Inflammatory macrophage treated with lipopolysaccharide for 4 hours (primary cell): ENCODE measurements around the gene GABRG2.
A peak's percentile ranks its signal among the peaks of the same experiment; 100 is the strongest.
"Not testable (repeated sequence)": the region's sequence is repeated elsewhere in the genome, so short reads cannot be mapped to it uniquely, and the experiment has no call there.

Experiments
- DNase-seq: peaks from one replicate; pipeline ENCODE4 v3.0.0-alpha.2; 2020

Gene GABRG2

GRCh38 chr5:162067655-162068411, at the start of gene GABRG2:
TSS of gene GABRG2 (plus strand) at chr5:162067773. CDS start at chr5:162068000, 227 bp downstream.
- no peak for DNase-seq

DNA sequence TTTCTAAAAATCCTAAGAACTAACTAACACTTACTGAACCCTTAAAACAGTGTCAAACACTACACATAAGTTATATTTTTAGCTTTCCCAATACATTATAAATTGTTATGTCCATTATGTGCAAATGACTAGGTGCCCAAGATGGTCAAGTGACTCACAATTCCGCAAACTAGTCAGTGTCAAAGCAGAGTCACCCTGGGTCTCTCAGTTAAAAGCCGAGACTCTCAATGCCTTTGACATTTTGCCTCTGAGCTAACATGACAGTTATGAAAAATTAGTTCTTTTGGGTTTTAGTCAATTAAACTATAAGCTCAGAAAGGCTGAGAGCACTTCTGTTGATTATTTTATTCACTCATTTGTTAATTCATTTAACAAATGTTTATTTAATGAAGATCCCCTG, 42.3 kb upstream of the GABRG2 start:
- no peak for DNase-seq

- no peak for DNase-seq
These were observed 40.8 kb upstream of the GABRG2 start for GRCh38 chr5:162026803-162027202.

DNA sequence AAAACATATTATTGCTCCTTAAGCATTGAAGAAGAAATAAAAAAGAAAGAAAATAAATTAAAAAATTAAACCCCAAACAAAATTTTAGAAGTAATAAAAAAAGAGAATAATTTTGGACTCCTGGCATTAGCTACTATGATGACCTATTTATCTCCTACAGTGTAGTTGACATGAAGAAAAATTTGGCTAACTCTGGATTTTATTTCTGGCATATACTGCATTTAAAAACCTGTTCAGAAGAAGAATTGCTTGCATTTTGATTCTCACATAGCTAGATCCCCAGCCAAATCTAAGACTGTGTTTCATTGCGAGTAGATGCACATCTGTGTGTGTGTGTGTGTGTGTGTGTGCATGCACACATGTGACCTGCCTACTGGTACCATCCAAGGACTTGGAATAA, 30.1 kb upstream of the GABRG2 start:
- DNase-seq, result no peak

- DNase-seq, result no peak
These were observed 20.3 kb upstream of the GABRG2 start for GRCh38 chr5:162047279-162047678.

- DNase-seq, result no peak
These were observed 14.9 kb upstream of the GABRG2 start for GRCh38 chr5:162052676-162053075.

- DNase-seq, result not testable (repeated sequence)
These were observed 12.5 kb upstream of the GABRG2 start for GRCh38 chr5:162055095-162055494.

GRCh38 chr5:162067162-162067561, 411 bp upstream of the GABRG2 start:
- no peak for DNase-seq

DNA sequence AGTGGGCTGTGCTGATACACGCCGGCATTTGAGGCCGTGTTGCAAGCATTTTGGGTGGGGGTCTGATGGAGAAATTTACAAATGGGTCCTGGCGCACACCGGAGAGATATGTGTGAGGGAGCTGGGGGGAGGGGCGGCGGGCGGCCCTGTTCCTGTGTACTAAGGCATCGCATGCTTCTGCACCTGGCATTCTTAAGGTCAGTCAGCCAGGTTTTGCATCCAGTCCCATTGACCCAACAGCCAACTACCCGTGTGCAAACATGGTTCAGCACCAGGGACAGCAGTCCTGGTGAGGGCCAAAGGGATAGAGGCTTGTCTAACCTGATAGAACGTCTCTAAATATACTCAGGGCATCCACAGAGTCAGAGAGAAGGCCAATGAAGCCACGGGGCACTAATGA, 839 bp downstream of the GABRG2 start:
- no peak for DNase-seq

DNA sequence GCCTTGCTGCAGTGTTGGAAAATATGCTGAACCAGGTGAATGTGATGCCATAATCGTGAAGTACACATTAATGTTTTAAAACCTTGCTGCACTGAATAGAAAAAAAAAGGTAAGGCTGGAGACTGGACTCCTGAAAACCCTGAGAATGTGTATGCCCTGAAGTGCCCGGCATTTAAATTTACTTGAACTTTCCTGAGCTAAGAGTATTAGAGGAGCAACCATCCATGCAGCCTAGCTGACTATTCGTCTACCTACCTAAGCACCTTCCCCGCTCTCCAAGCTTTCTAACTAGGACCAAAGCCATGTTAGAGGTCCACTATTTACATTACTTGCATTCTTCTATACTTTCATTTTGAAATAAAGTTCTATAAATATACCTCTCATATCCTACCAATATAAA, 1.4 kb downstream of the GABRG2 start:
- DNase-seq, result no peak

- DNase-seq, result no peak
These were observed 11.2 kb downstream of the GABRG2 start for GRCh38 chr5:162078805-162079204.

- DNase-seq, result no peak
These were observed 23.8 kb downstream of the GABRG2 start for GRCh38 chr5:162091336-162091735.

DNA sequence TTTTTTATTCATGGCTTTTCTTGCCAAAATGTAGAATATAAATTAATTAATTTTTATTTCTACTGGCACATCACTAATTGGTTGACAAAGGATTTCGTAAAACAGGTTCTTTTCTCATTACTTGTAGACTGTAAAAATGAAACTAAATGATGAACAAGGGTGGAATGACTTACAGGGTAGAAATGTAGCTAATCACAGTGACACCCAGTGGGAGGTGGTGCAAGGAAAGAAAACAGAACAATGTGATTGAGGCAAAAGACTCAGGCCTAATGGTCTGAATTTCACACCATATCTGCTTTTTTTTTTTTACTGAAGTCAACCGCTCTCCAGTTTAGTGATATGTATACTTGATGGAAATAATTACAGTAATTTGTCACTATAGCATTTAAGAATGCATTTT, 28.9 kb downstream of the GABRG2 start:
- peak; percentile 25 for DNase-seq

DNA sequence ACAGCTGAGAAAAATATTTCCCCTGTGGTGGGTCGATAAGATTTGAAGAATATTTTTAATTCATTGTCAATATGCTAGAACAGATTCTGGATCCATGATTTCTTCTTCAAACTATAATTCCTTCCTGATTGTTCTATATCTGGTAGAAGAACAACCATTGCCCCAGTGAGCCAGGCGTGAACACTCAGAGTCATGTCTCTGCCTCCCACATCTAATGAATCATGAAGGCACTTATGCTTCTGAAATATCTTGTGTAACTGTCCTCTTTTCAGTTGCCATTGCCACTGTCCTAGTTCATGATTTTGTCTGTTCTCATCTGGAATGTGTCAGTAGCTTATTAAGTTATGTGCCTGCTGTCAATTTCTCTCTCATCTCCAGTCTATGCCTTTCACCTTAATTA, 40.0 kb downstream of the GABRG2 start:
- peak; percentile 37 for DNase-seq

DNA sequence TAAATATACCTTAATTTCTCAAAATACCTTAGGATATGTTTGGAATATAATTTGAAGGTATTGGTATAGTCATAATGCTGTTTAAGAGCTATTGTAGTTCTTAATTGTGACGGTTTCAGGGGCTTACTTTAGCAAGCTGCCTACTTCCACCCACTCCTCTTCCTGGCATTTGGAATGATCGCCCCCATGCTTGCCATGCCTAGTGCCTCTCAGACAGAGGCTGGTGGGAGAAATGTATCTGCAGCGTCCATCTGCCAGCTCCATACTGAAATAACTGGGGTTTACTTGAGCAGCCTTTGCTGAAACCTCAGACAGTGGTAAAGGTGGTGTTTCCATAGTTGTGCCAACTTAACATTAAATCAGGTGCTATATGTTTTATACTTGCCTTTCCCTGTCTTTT, 52.2 kb downstream of the GABRG2 start:
- DNase-seq, result no peak

GRCh38 chr5:162128117-162128516, 60.5 kb downstream of the GABRG2 start:
- DNase-seq, result no peak

DNA sequence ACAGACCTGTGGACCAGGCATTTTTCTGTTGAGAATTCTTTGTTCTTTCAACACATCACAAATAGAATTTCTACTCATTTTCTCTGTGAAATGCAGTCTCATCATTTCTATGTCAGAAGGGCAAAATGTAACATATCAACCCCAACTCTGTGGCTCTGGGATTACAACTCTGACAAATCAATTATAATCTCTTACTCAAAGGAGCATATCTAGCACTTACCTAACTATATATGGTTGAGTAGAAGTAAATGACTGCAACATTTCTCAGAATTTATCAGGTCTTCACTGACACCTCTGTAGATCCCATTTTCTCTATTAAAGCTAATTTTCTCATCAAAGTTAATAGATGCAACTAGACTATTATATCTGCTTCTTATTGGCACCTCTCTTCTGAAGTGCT, 64.8 kb downstream of the GABRG2 start:
- DNase-seq, result no peak

DNA sequence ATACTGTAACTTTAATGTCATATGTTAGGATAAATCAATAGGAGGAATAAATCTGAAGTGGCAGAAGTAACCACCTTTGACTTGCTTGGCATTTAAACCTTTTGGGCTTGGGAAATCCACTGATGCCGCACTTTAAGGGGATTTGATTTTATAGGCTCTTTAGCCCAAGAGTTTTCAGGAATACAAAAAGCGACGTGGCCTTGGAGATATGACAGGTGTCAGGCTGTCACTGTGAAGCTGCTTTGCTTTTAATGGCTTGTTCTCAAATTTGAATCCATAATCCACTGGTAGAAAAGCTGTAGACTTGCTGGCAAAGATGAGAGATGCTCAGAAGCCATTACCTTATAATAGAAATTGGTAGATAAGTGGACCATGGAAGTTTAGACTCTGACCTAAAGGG, 71.6 kb downstream of the GABRG2 start:
- no peak for DNase-seq

DNA sequence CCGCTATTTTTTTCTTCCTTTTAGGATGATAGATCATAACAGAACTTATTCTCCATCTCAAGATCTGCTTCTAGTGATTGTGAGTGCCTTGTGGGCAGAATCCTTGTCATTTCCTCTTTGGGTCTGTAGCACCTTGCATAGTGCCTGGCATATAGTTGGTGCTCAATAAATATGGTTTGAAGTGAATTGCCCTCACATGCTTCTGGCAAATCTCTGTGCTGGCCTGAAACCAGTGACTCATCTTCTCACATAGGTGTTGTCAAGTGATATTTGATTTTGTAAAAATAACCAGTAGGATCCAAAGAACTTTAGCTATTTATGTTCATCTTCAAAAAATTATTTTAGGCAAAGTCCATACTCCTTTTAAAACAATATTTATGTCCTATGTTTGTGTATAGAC, 86.7 kb downstream of the GABRG2 start:
- no peak for DNase-seq

- DNase-seq, result no peak
These were observed 92.8 kb downstream of the GABRG2 start for GRCh38 chr5:162160401-162160800.

- DNase-seq, result no peak
These were observed 96.1 kb downstream of the GABRG2 start for GRCh38 chr5:162163663-162164062.

GRCh38 chr5:162174358-162174974, 106.9 kb downstream of the GABRG2 start:
- DNase-seq, result peak; percentile 63

- DNase-seq, result peak; percentile 6
These were observed 119.8 kb downstream of the GABRG2 start for GRCh38 chr5:162187371-162187770.

- no peak for DNase-seq
These were observed 122.1 kb downstream of the GABRG2 start for GRCh38 chr5:162189719-162190118.

DNA sequence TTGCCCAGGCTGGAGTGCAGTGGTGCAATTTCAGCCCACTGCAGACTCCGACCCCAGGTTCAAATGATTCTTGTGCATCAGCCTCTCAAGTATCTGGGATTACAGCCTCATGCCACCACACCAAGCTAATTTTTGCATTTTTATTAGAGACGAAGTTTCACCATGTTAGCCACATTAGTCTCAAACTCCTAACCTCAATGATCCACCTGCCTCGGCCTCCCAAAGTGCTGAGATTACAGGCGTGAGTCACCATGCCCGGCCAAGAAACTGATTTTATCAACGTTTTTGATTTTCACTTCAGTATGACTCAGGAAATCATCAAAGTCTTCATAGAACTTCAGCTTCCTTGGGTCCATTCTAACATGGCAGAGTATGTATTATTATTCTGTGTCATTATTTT, 125.4 kb downstream of the GABRG2 start:
- no peak for DNase-seq
